Measurements from ENCODE around the gene AGO3.
"Not testable (repeated sequence)": the region's sequence is repeated elsewhere in the genome, so short reads cannot be mapped to it uniquely, and the experiment has no call there.

The AGO3 gene

GRCh38 chr1:36008546-36009197 lies 77.8 kb downstream of the AGO3 start:
- DNase-seq (ENCODE audit: low read depth): no peak

GRCh38 chr1:36014722-36015220 lies 83.9 kb downstream of the AGO3 start:
- no peak for DNase-seq (ENCODE audit: low read depth)

- DNase-seq (ENCODE audit: low read depth): no peak
Measured at GRCh38 chr1:36016686-36017085, 85.8 kb downstream of the AGO3 start.

- no peak for DNase-seq (ENCODE audit: low read depth)
Measured at GRCh38 chr1:36023098-36023769, 92.3 kb downstream of the AGO3 start.

GRCh38 chr1:36024024-36024423 lies 93.1 kb downstream of the AGO3 start:
- DNase-seq (ENCODE audit: low read depth): not testable (repeated sequence)

GRCh38 chr1:36024847-36025246 lies 93.9 kb downstream of the AGO3 start:
- no peak for DNase-seq (ENCODE audit: low read depth)

GRCh38 chr1:36027766-36028165 lies 96.9 kb downstream of the AGO3 start:
- no peak for DNase-seq (ENCODE audit: low read depth)

- no peak for DNase-seq (ENCODE audit: low read depth)
Measured at GRCh38 chr1:36031441-36031840, 100.5 kb downstream of the AGO3 start.

GRCh38 chr1:36034692-36035091 lies 103.8 kb downstream of the AGO3 start:
- no peak for DNase-seq (ENCODE audit: low read depth)

GRCh38 chr1:36035154-36035553 lies 104.2 kb downstream of the AGO3 start:
- no peak for DNase-seq (ENCODE audit: low read depth)

GRCh38 chr1:36040238-36040637 lies 109.3 kb downstream of the AGO3 start:
- no peak for DNase-seq (ENCODE audit: low read depth)

GRCh38 chr1:36051821-36052220 lies 120.9 kb downstream of the AGO3 start:
- DNase-seq (ENCODE audit: low read depth): no peak

GRCh38 chr1:36053978-36054377 lies 123.1 kb downstream of the AGO3 start:
- DNase-seq (ENCODE audit: low read depth): no peak

GRCh38 chr1:36055706-36056105 lies 124.8 kb downstream of the AGO3 start:
- no peak for DNase-seq (ENCODE audit: low read depth)

- no peak for DNase-seq (ENCODE audit: low read depth)
Measured at GRCh38 chr1:36062315-36062714, 131.4 kb downstream of the AGO3 start.

GRCh38 chr1:36067871-36068270 lies 137.0 kb downstream of the AGO3 start:
- DNase-seq (ENCODE audit: low read depth): no peak

GRCh38 chr1:36068866-36069265 lies 138.0 kb downstream of the AGO3 start:
- no peak for DNase-seq (ENCODE audit: low read depth)

GRCh38 chr1:36070349-36070748 lies 139.4 kb downstream of the AGO3 start:
- DNase-seq (ENCODE audit: low read depth): no peak

- no peak for DNase-seq (ENCODE audit: low read depth)
Measured at GRCh38 chr1:36076979-36077573, 146.2 kb downstream of the AGO3 start.

- no peak for DNase-seq (ENCODE audit: low read depth)
Measured at GRCh38 chr1:36080236-36080635, 149.3 kb downstream of the AGO3 start.

- DNase-seq (ENCODE audit: low read depth): no peak
Measured at GRCh38 chr1:36080801-36081200, 149.9 kb downstream of the AGO3 start.

- no peak for DNase-seq (ENCODE audit: low read depth)
Measured at GRCh38 chr1:36081926-36082485, 151.1 kb downstream of the AGO3 start.

- no peak for DNase-seq (ENCODE audit: low read depth)
Measured at GRCh38 chr1:36083219-36083618, 152.3 kb downstream of the AGO3 start.
